Large intestine (tissue), 3 donors: Measurements from ENCODE around the gene ACTR8. TPM values are rescaled to one million over a fixed set of nuclear protein-coding genes. Genes with fewer than 3 reads are reported as not detected.

Experiments used
- DNase-seq, 2 donors: peaks; one replicate each; pipeline versions ENCODE4 v3.0.0 to v3.0.0-alpha.2; 2013
- H3K27ac ChIP-seq: one replicate; pipeline ENCODE4 v1.5.1; 2013; ENCODE audit warnings: low read length
- H3K27me3 ChIP-seq: 2 replicates; pipeline ENCODE4 v1.6.1; 2013; ENCODE audit warnings: low read length; ENCODE audit not compliant: control insufficient read depth, insufficient read depth
- H3K36me3 ChIP-seq: 2 replicates; pipeline ENCODE4 v1.6.1; 2013; ENCODE audit warnings: low read length; ENCODE audit not compliant: control insufficient read depth, insufficient read depth
- H3K4me1 ChIP-seq: one replicate; pipeline ENCODE4 v1.6.1; 2013; ENCODE audit warnings: low read length; ENCODE audit not compliant: control insufficient read depth, insufficient read depth
- H3K4me3 ChIP-seq: one replicate; pipeline ENCODE4 v1.5.1; 2013; ENCODE audit warnings: low read length
- H3K9me3 ChIP-seq: one replicate; pipeline ENCODE4 v1.6.1; 2013; ENCODE audit warnings: mild to moderate bottlenecking, low read depth, low read length, moderate library complexity; ENCODE audit not compliant: control insufficient read depth
- WGBS: methylation state at CpG from one replicate; pipeline ENCODE4 v1.1.5; 2013; ENCODE audit warnings: low lambda C conversion rate; ENCODE audit not compliant: insufficient coverage; 5-methylcytosine and 5-hydroxymethylcytosine counted together
- polyA plus RNA-seq: library from polyadenylated mRNA; unstranded; fragments of 120-200 nt; gene quantifications from one replicate; pipeline ENCODE4 v1.2.1, GENCODE V29; 2013

Gene ACTR8
- polyA plus RNA-seq, 1 donor: 27.3 TPM

DNA sequence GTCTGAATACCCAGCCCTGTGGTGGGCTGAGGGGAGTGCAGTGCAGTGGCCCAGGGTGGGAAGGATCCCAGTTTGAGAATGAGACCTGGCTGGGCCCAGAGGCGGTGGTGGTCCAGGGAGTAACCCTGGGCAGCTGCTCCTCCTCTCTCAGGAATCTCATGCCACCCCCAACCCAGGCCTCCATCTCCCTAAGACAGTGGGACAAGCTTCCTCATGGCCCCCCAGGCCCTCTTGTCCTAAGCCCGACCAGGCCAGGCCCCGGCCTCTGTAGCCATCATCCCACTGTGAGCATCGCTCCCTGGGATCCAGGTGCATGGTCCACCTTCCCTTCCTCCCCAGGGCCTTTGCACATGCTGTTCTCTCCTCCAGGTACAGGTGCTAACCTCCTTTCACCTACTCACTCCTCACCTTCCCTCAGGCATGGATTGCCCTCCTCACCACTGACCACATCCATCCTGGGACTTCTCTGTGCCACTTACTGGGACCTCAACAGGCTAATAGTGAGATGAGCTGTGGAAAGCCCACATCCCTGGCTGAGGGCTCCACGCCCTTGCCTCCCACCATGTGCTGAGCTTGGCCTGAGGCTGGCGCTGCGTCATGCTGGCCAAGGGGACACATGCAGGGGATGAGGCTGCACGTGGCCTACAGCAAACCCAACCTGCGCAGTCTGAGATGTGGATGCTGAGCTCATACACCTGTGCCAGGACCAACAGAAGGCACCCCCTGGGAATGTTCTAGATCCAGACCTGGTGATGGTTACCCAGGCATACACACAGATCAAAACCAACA lies 45.7 kb downstream of the ACTR8 start:
- Histone ChIP-seq H3K27me3 (no peaks in the 10 kb centered on the region), H3K36me3 (peaks cover 30% of the 10 kb centered on the region), H3K4me3 (no peak overlapping the region), H3K27ac (no peak overlapping the region), H3K9me3 (no peaks in the 10 kb centered on the region), H3K4me1 (peaks cover 5% of the 10 kb centered on the region)
- no peak for DNase-seq
- WGBS: no CpG with 5 or more reads among the region's 9 CpGs

DNA sequence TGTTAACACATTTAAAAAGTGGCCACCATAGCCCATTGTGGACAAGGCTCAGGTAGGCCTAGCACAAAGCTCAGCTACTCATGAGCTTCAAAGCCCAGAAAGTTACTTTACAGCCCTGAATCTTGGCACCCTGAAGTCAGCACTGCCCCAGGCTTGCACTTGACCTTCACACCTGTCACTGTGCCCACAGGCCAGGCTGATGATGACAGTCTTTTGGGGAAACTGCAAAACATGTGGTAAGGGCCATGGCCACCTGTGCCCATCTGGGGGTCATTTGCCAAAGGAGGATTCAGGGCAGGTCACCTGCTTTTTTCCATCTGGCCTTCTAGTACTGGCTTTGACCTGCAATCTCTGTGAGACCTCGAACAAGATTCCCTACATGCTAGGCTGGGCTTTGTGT lies 46.7 kb downstream of the ACTR8 start:
- no peak overlapping the region for H3K27ac ChIP-seq
- no peaks in the 10 kb centered on the region for H3K9me3 ChIP-seq
- H3K4me1 ChIP-seq: no peaks in the 10 kb centered on the region
- no peak for DNase-seq
- no peaks in the 10 kb centered on the region for H3K27me3 ChIP-seq
- peaks cover 34% of the 10 kb centered on the region for H3K36me3 ChIP-seq
- WGBS: no CpG with 5 or more reads among the region's 1 CpG
- no peak overlapping the region for H3K4me3 ChIP-seq

GRCh38 chr3:53834429-53835095 lies 47.4 kb downstream of the ACTR8 start:
- no peak for DNase-seq
- Histone ChIP-seq H3K9me3 (no peaks in the 10 kb centered on the region), H3K4me1 (no peaks in the 10 kb centered on the region), H3K36me3 (peaks cover 36% of the 10 kb centered on the region), H3K4me3 (no peak overlapping the region), H3K27me3 (no peaks in the 10 kb centered on the region), H3K27ac (no peak overlapping the region)
- 100% methylated on average over 2 of the region's 6 CpGs for WGBS

DNA sequence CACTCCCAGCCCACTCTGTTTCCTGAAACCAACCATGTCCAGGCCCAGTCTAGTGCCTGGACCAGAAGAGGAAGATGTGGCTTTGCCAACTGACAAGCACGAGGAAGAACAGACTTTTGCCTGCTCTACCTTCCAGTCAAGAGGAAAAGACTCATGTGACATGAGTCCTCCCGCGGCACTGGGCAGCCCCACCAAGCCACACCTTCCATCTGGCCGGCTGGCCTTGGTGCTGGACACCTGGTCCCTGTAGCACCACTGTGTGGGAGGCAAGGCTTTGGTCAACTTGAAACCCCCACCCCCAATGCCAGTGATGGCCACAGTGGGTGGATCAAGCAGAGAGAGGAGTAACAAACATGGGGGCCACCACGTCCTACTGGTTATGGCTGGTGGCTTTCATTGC lies 48.3 kb downstream of the ACTR8 start:
- H3K4me3 ChIP-seq: no peak overlapping the region
- no CpG with 5 or more reads among the region's 5 CpGs for WGBS
- no peak for DNase-seq
- peaks cover 32% of the 10 kb centered on the region for H3K36me3 ChIP-seq
- H3K27ac ChIP-seq: no peak overlapping the region
- no peaks in the 10 kb centered on the region for H3K9me3 ChIP-seq
- H3K27me3 ChIP-seq: no peaks in the 10 kb centered on the region
- no peaks in the 10 kb centered on the region for H3K4me1 ChIP-seq

DNA sequence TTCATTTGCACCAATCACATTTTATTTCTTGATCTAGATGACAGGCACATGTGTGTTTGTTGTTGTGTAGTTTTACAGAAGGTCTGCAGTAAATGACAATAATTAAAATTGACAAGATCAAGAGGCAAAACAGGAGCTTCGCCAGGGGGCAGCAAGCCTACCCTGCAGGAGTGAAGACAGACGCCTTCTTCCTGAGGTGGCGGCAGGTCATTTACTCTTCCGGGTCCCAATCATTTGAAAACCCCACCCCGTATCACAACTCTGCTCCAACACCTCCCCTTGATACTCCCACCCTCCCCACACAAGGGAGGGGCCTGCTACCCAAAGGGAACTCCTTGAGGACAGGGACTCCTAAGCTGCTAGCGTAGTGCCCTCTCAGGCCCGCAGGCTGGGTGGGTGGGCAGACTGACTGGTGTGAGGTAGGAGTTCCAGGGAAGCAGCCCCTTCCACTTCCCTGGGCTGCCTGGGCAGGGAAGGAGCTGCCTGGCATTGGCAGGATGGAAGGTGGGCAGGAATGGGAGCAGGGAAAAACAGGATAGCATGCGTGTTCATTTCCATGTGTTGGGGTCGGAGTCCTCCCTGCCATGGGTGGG lies 48.8 kb downstream of the ACTR8 start:
- Histone ChIP-seq H3K36me3 (peaks cover 27% of the 10 kb centered on the region), H3K27ac (no peak overlapping the region), H3K4me1 (no peaks in the 10 kb centered on the region), H3K27me3 (no peaks in the 10 kb centered on the region), H3K9me3 (no peaks in the 10 kb centered on the region), H3K4me3 (no peak overlapping the region)
- DNase-seq: no peak
- no CpG with 5 or more reads among the region's 9 CpGs for WGBS

DNA sequence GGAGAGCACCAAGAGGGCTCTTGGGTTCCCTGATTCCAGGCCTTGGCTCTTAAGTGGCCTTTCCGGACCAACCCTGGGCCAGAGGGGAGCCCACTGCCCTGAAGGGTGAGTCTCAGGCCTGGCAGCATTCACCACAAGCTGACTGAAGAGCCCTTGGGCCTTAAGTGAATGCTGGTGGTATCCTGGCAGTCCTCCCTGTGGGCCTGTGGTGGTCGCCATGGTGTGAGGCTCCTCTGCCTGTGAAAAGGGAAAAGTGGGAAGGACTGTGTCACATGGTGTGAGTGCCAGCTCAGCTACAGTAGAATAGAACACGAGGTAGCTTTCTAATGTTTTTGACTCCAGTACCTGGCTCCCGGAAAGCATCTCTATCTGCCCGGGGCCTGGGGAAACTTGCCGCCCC lies 51.0 kb downstream of the ACTR8 start:
- no peaks in the 10 kb centered on the region for H3K27me3 ChIP-seq
- H3K4me1 ChIP-seq: no peaks in the 10 kb centered on the region
- no peaks in the 10 kb centered on the region for H3K9me3 ChIP-seq
- WGBS: no CpG with 5 or more reads among the region's 6 CpGs
- no peak overlapping the region for H3K27ac ChIP-seq
- DNase-seq: no peak
- H3K36me3 ChIP-seq: peaks cover 15% of the 10 kb centered on the region
- H3K4me3 ChIP-seq: no peak overlapping the region

- no peaks in the 10 kb centered on the region for H3K4me1 ChIP-seq
- H3K36me3 ChIP-seq: peaks cover 9% of the 10 kb centered on the region
- no peaks in the 10 kb centered on the region for H3K27me3 ChIP-seq
- 88% methylated on average over 1 of the region's 2 CpGs for WGBS
- H3K27ac ChIP-seq: no peak overlapping the region
- no peak overlapping the region for H3K4me3 ChIP-seq
- H3K9me3 ChIP-seq: no peaks in the 10 kb centered on the region
- no peak for DNase-seq
Measured at GRCh38 chr3:53829605-53830004, 52.3 kb downstream of the ACTR8 start.

- WGBS: no CpG with 5 or more reads among the region's 1 CpG
- peaks cover 6% of the 10 kb centered on the region for H3K36me3 ChIP-seq
Measured at GRCh38 chr3:53828581-53828980, 53.4 kb downstream of the ACTR8 start.

DNA sequence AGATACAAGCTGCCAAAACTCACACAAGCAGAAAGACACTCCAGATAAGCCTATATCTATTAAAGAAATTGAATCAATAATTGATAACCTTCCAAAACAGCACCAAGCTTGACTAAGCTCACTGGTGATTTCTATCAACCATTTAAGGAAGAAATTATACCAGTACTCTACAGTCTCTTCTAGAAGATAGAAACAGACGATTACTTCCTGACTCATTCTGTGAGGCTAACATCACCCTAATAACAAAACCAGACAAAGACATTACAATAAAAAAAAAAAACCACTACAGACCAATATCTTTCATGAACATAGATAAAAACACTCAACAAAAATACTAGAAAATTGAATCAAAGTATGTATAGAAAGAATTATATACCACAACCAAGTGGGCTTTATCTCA lies 55.9 kb downstream of the ACTR8 start:
- H3K9me3 ChIP-seq: peaks cover 6% of the 10 kb centered on the region
- H3K4me1 ChIP-seq: peaks cover 5% of the 10 kb centered on the region
- H3K27me3 ChIP-seq: no peaks in the 10 kb centered on the region
- no peak overlapping the region for H3K4me3 ChIP-seq
- no peak overlapping the region for H3K27ac ChIP-seq
- DNase-seq: no peak
- H3K36me3 ChIP-seq: peaks cover 14% of the 10 kb centered on the region
- no CpG with 5 or more reads among the region's 1 CpG for WGBS

More at GRCh38 chr3:53828581-53828980, 53.4 kb downstream of the ACTR8 start:
- peaks cover 5% of the 10 kb centered on the region for H3K4me1 ChIP-seq
- no peaks in the 10 kb centered on the region for H3K27me3 ChIP-seq
- no peak for DNase-seq
- H3K4me3 ChIP-seq: no peak overlapping the region
- peaks cover 3% of the 10 kb centered on the region for H3K9me3 ChIP-seq
- H3K27ac ChIP-seq: no peak overlapping the region

GRCh38 chr3:53824795-53825194 lies 57.2 kb downstream of the ACTR8 start:
- H3K27me3 ChIP-seq: no peaks in the 10 kb centered on the region
- peaks cover 5% of the 10 kb centered on the region for H3K4me1 ChIP-seq
- H3K4me3 ChIP-seq: no peak overlapping the region
- no peak for DNase-seq
- peaks cover 24% of the 10 kb centered on the region for H3K36me3 ChIP-seq
- peaks cover 6% of the 10 kb centered on the region for H3K9me3 ChIP-seq
- H3K27ac ChIP-seq: no peak overlapping the region
- WGBS: no CpG with 5 or more reads among the region's 4 CpGs
